HepG2 (cell line): ENCODE data around the gene IGDCC3. TPM values are rescaled to one million over a fixed set of nuclear protein-coding genes. Genes with fewer than 3 reads are reported as not detected.
A peak's percentile ranks its signal among the peaks of the same experiment; 100 is the strongest.

ENCODE experiments used
- ATAC-seq: fragments of 200-7000 bp; cut with Tn5 transposase; 3 replicates; pipeline ENCODE4 v1.9.1; 2020; ENCODE audit warnings: mild to moderate bottlenecking, moderate library complexity
- BruUV-seq: library from RNA; stranded (reverse); fragments of 400-500 nt; replicated peaks from 2 replicates; lab custom pipeline; 2021; lab: Mats Ljungman, UMichigan
- CTCF ChIA-PET: fragments of 300-600 bp; formaldehyde crosslinking; extraction: SDS; loops from one replicate; lab custom pipeline; 2021; ENCODE audit warnings: low total read pairs, inconsistent platforms, low intra/inter-chr PET ratio; lab: Yijun Ruan, JAX
- POLR2A ChIA-PET: fragments of 350-600 bp; sonication (Branson Sonifier 250); formaldehyde crosslinking; loops from one replicate; lab custom pipeline; 2020; ENCODE audit warnings: antibody characterized with exemption, inconsistent platforms; lab: Yijun Ruan, JAX
- DNase-seq: peaks from one replicate; pipeline ENCODE4 v3.0.0-alpha.2; 2015; ENCODE audit warnings: low spot score
- FAIRE-seq: peaks from 3 replicates; lab custom pipeline; 2011; peaks lifted over from hg19 to GRCh38; lab: Jason Lieb, UNC
- H2AFZ ChIP-seq: one replicate; pipeline ENCODE4 v1.6.1; 2011; ENCODE audit warnings: low read length, inconsistent platforms
- H3K27ac ChIP-seq: fragments of 300-600 bp; 3 replicates; pipeline ENCODE4 v1.8.0; 2011; ENCODE audit warnings: mixed run types, mild to moderate bottlenecking, mixed read lengths, low read length, inconsistent platforms; ENCODE audit not compliant: insufficient read depth; ENCODE audit errors: extremely low read length
- H3K27me3 ChIP-seq, 2 experiments: fragments of 200-600 bp in 1 of 2; 2 replicates in 1 of 2; 3 replicates in 1 of 2; pipeline versions ENCODE4 v1.6.0 to v1.8.0; 2011; ENCODE audit warnings: low read length in 2 of 2, mild to moderate bottlenecking in 2 of 2, moderate library complexity in 2 of 2, inconsistent platforms in 1 of 2; ENCODE audit not compliant: insufficient read depth in 2 of 2, control insufficient read depth in 1 of 2
- H3K36me3 ChIP-seq, 2 experiments: fragments of 200-600 bp in 1 of 2; replicated peaks in 1 of 2; 2 replicates in 1 of 2; 3 replicates in 1 of 2; pipeline versions ENCODE4 v1.5.1 to v1.8.0; 2011; ENCODE audit warnings: low read length in 2 of 2, inconsistent platforms in 1 of 2; ENCODE audit not compliant: insufficient read depth in 2 of 2, control insufficient read depth in 1 of 2
- H3K4me1 ChIP-seq: 2 replicates; pipeline ENCODE4 v1.5.1; 2012; ENCODE audit warnings: low read length, inconsistent platforms; ENCODE audit not compliant: insufficient read depth
- H3K4me2 ChIP-seq: 2 replicates; pipeline ENCODE4 v1.6.0; 2011; ENCODE audit warnings: low read depth, low read length, inconsistent platforms
- H3K4me3 ChIP-seq, 3 experiments: fragments of 200-600 bp in 1 of 3; sonication (generic), shearing (Covaris generic) in 1 of 3; replicated peaks in 1 of 3; 2 replicates each; pipeline ENCODE4 v1.5.1; 2011 to 2016; ENCODE audit warnings: low read length in 3 of 3, inconsistent platforms in 2 of 3, low read depth in 2 of 3, mild to moderate bottlenecking in 2 of 3, control low read depth in 1 of 3, mixed read lengths in 1 of 3; ENCODE audit not compliant: insufficient read depth in 1 of 3
- H3K79me2 ChIP-seq: one replicate; pipeline ENCODE4 v1.6.1; 2011; ENCODE audit warnings: low read length, inconsistent platforms; ENCODE audit not compliant: insufficient read depth
- H3K9ac ChIP-seq: 2 replicates; pipeline ENCODE4 v1.6.0; 2011; ENCODE audit warnings: mild to moderate bottlenecking, low read depth, low read length, inconsistent platforms; ENCODE audit not compliant: insufficient read depth
- H3K9me3 ChIP-seq: 2 replicates; pipeline ENCODE4 v1.5.1; 2012; ENCODE audit warnings: mild to moderate bottlenecking, low read length
- H4K20me1 ChIP-seq: 2 replicates; pipeline ENCODE4 v1.6.0; 2011; ENCODE audit warnings: inconsistent platforms, mild to moderate bottlenecking, low read length, moderate library complexity; ENCODE audit not compliant: insufficient read depth
- ATF7 ChIP-seq, 2 experiments: fragments of 450-650 bp in 1 of 2; sonication (generic) in 1 of 2; formaldehyde crosslinking in 1 of 2; IDR thresholded peaks; 2 replicates each; pipeline versions ENCODE4 v1.4.0 to v1.6.1; 2016 to 2020; ENCODE audit warnings: antibody characterized with exemption in 1 of 2, mild to moderate bottlenecking in 1 of 2, missing genetic modification reagents in 1 of 2
- GABPB1 ChIP-seq: IDR thresholded peaks from 2 replicates; pipeline ENCODE4 v1.6.1; 2016; ENCODE audit warnings: mild to moderate bottlenecking, missing genetic modification reagents, moderate library complexity, missing compliant biosample characterization
- MTA1 ChIP-seq: sonication (generic); formaldehyde crosslinking; IDR thresholded peaks from 2 replicates; pipeline ENCODE4 v1.4.0; 2020; ENCODE audit warnings: missing genetic modification reagents, mild to moderate bottlenecking, borderline replicate concordance
- SP5 ChIP-seq: IDR thresholded peaks from 2 replicates; pipeline ENCODE4 v1.6.1; 2016; ENCODE audit warnings: low read depth, borderline replicate concordance
- ZNF687 ChIP-seq: sonication (generic); formaldehyde crosslinking; IDR thresholded peaks from 2 replicates; pipeline ENCODE4 v1.5.1; 2020; ENCODE audit warnings: mild to moderate bottlenecking, missing genetic modification reagents, moderate library complexity
- WGBS: methylation state at CpG from one replicate; pipeline ENCODE4 v1.1.6; 2017; ENCODE audit warnings: low lambda C conversion rate; 5-methylcytosine and 5-hydroxymethylcytosine counted together
- in situ Hi-C: cut with HindIII; loops from 2 replicates; pipeline ENCODE4 v1.10.0; 2017; ENCODE audit warnings: low pct_unique_long_range_greater_than_20kb; ENCODE audit not compliant: extremely low pct_ligation_motif_present
- intact Hi-C: fragments of 100-400 bp; cut with micrococcal nuclease; formaldehyde crosslinking; loops from one replicate; pipeline ENCODE4 v1.10.0; 2022; ENCODE audit not compliant: unreplicated experiment
- polyA plus RNA-seq, 8 experiments: library from polyadenylated mRNA; depleted of rRNA in 3 of 8; stranded (reverse) in 7 of 8; unstranded in 1 of 8; fragments of >200 nt; fragmentation: Illumina TruSeq in 4 of 8; extraction: Trizol in 4 of 8; gene quantifications; 2 replicates each; pipeline versions ENCODE4 v1.2.1 to v1.2.3, GENCODE V29; 2011 to 2016; ENCODE audit warnings: low read depth in 4 of 8, missing spikeins in 1 of 8, mixed read lengths in 1 of 8; ENCODE audit not compliant: insufficient read depth in 1 of 8
- total RNA-seq, 5 experiments: library from RNA; depleted of rRNA; stranded (reverse); fragments of >200 nt; fragmentation: Illumina TruSeq; extraction: Trizol; gene quantifications; 2 replicates each; pipeline ENCODE4 v1.2.3, GENCODE V29; 2016; ENCODE audit warnings: low read depth in 1 of 5

The IGDCC3 gene
- total and polyA plus RNA-seq, 2 of the 13 experiments (the other 11 are each of a cell fraction or from before 2014, with no cell fraction given), result 30.1 to 51.8 TPM

GRCh38 chr15:65423150-65423975, 45.6 kb upstream of the IGDCC3 start:
- no peaks in the 10 kb centered on the region for H3K79me2 ChIP-seq
- WGBS, result 49% methylated on average over 8 of the region's 28 CpGs
- ChIA-PET POLR2A (no interaction called here), CTCF (interaction anchor here (1.1 kb wide), 1 partner anchor 23 kb away, joined by 3 read pairs; no protein-coding TSS in a partner anchor)
- H3K36me3 ChIP-seq, result no peaks in the 10 kb centered on the region
- intact Hi-C loops, result no loop called here
- in situ Hi-C loops, result no loop called here
- peaks cover 38% of the 10 kb centered on the region for H3K4me1 ChIP-seq
- H3K4me2 ChIP-seq, result peak overlapping the region; percentile 53
- H3K27ac ChIP-seq, result no peak overlapping the region
- H3K4me3 ChIP-seq, result peak overlapping the region in 2 of 3 experiments; percentile 43 to 63; a peak in 3 of 6 replicates
- no TSS peak for BruUV-seq
- no peak overlapping the region for H2AFZ ChIP-seq
- H4K20me1 ChIP-seq, result no peaks in the 10 kb centered on the region
- peaks cover 9 to 46% of the 10 kb centered on the region in 2 experiments; a peak in 4 of 5 replicates for H3K27me3 ChIP-seq
- ATAC-seq (no peak), FAIRE-seq (no peak), DNase-seq (no peak)
- no peaks in the 10 kb centered on the region for H3K9me3 ChIP-seq
- no peak overlapping the region for H3K9ac ChIP-seq
- TF ChIP-seq MTA1 (CRISPR knock-in tag) (no peak), GABPB1 (CRISPR knock-in tag) (0 out of 2 replicates have a peak, but pooled peaks have one; percentile 8)

GRCh38 chr15:65421360-65422215, 43.8 kb upstream of the IGDCC3 start:
- no peaks in the 10 kb centered on the region for H4K20me1 ChIP-seq
- no peak for FAIRE-seq
- no peaks in the 10 kb centered on the region for H3K9me3 ChIP-seq
- no peak overlapping the region for H3K27ac ChIP-seq
- ChIA-PET POLR2A (interaction anchor here (1.0 kb wide), 1 partner anchor 9 kb away, joined by 3 read pairs; no protein-coding TSS in a partner anchor), CTCF (no interaction called here)
- H3K79me2 ChIP-seq, result no peaks in the 10 kb centered on the region
- H3K4me1 ChIP-seq, result peaks cover 38% of the 10 kb centered on the region
- no TSS peak for BruUV-seq
- no peak overlapping the region for H2AFZ ChIP-seq
- 2% methylated on average over 16 of the region's 39 CpGs for WGBS
- no peaks in the 10 kb centered on the region for H3K36me3 ChIP-seq
- in situ Hi-C loops, result no loop called here
- H3K4me3 ChIP-seq, result peak overlapping the region; percentile 57 to 73 (median 58)
- H3K27me3 ChIP-seq, result peaks cover 14 to 59% of the 10 kb centered on the region in 2 experiments
- peak overlapping the region; percentile 34; the same call in 1 of the 2 replicates for H3K9ac ChIP-seq
- peak; percentile 56 for ATAC-seq
- H3K4me2 ChIP-seq, result peak overlapping the region; percentile 99
- DNase-seq, result no peak
- intact Hi-C loops, result no loop called here
- no peak for TF ChIP-seq ATF7 (IDR thresholded peaks at IDR 0.05)
- 0 out of 2 replicates have a peak, but pooled peaks have one; percentile 13 for TF ChIP-seq ATF7 (CRISPR knock-in tag; IDR thresholded peaks at IDR 0.05)
- no peak for TF ChIP-seq SP5 (CRISPR knock-in tag)
- TF ChIP-seq ZNF687 (CRISPR knock-in tag), result peak; percentile 26
